H1 (cell line): ENCODE data around the gene MSL1. TPM values are rescaled to one million over a fixed set of nuclear protein-coding genes. Genes with fewer than 3 reads are reported as not detected.
A peak's percentile ranks its signal among the peaks of the same experiment; 100 is the strongest.

Experiments used
- ASH2L ChIP-seq: fragments of 200-600, 300-600 bp; sonication (generic); IDR thresholded peaks from one replicate; pipeline ENCODE4 v1.7.1; 2017; ENCODE audit warnings: low read length
- BCL11A ChIP-seq, 2 experiments: IDR thresholded peaks; one replicate each; pipeline ENCODE4 v1.6.1; 2011; ENCODE audit warnings: low read depth in 2 of 2, low read length in 2 of 2, mild to moderate bottlenecking in 2 of 2
- EGR1 ChIP-seq: IDR thresholded peaks from 2 replicates; pipeline ENCODE4 v1.6.1; 2011; ENCODE audit warnings: low read depth, low read length, borderline replicate concordance
- EZH2 ChIP-seq: fragments of 200-600 bp; sonication (generic); IDR thresholded peaks from 2 replicates; pipeline ENCODE4 v1.7.1; 2012; ENCODE audit warnings: low read depth, mild to moderate bottlenecking, moderate library complexity, low read length, inconsistent platforms; ENCODE audit not compliant: severe bottlenecking
- GTF2F1 ChIP-seq: IDR thresholded peaks from 2 replicates; pipeline ENCODE4 v1.6.1; 2012; ENCODE audit warnings: low read depth, low read length, improper control_type of control experiment, borderline replicate concordance
- PHF8 ChIP-seq: fragments of 200-600 bp; sonication (generic); conservative IDR thresholded peaks from 2 replicates; pipeline ENCODE4 v1.7.1; 2012; ENCODE audit warnings: low read depth, mild to moderate bottlenecking, inconsistent platforms, low read length, moderate library complexity
- RBBP5 ChIP-seq: IDR thresholded peaks from 2 replicates; pipeline ENCODE4 v1.7.1; 2012; ENCODE audit warnings: low read depth, mild to moderate bottlenecking, inconsistent platforms, low read length, moderate library complexity, borderline replicate concordance
- TAF1 ChIP-seq: IDR thresholded peaks from 2 replicates; pipeline ENCODE4 v1.6.1; 2011; ENCODE audit warnings: mild to moderate bottlenecking, low read depth, low read length
- TBP ChIP-seq: IDR thresholded peaks from 2 replicates; pipeline ENCODE4 v1.6.1; 2011; ENCODE audit warnings: low read depth, low read length, improper control_type of control experiment
- polyA plus RNA-seq, 7 experiments: library from polyadenylated mRNA; depleted of rRNA in 3 of 7; stranded (reverse) in 5 of 7; unstranded in 2 of 7; fragments of >200 nt in 5 of 7; fragments of 200-250 nt in 2 of 7; gene quantifications; 1 replicate in 5 of 7; 2 replicates in 1 of 7; 4 replicates in 1 of 7; pipeline versions ENCODE4 v1.2.1 to v1.2.3, GENCODE V29; 2011 to 2013; ENCODE audit warnings: missing spikeins in 2 of 7, mixed read lengths in 2 of 7
- total RNA-seq: library from RNA; stranded (reverse); fragmentation: NEBNext Ultra II Directional; extraction: Animal tissue kit (Norgen Biotek cat#: 25700); gene quantifications from 2 replicates; pipeline ENCODE4 v1.2.1, GENCODE V29; 2021
- TF ChIP-seq, protein P1 (sequence below): IDR thresholded peaks from 2 replicates; pipeline ENCODE4 v1.6.1; 2012; ENCODE audit warnings: low read length, inconsistent platforms

The MSL1 gene
- total and polyA plus RNA-seq, 2 of the 8 experiments (the other 6 are each of a cell fraction or from before 2014, with no cell fraction given): 24.1 to 66.5 TPM

DNA sequence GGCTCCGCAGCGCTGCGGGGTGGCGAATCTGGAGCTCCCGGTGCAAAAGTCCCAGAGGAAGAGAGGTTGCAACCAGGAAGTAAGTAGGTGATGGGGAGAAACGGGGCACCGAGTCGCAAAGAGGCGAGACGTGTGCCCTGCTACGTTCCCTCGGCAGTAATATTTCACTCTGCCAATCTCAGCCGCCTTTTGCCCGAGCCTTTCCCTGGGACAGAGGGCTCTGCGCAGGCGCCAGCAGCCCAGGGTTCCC is 21.4 kb upstream of the MSL1 start, which contains the start of gene NR1D1 (continued):
- TF ChIP-seq TBP: peak; percentile 52
- TF ChIP-seq PHF8: no peak
- no peak for TF ChIP-seq BCL11A (IDR thresholded peaks at IDR 0.05; ENCODE audit: low read depth in 2 of 2, low read length in 2 of 2)
- TF ChIP-seq GTF2F1: peak; percentile 74; the same call in 1 of the 2 replicates
- peak; percentile 76; the same call in 1 of the 2 replicates for TF ChIP-seq RBBP5
- peak; percentile 10 for TF ChIP-seq ASH2L
- TF ChIP-seq, protein P1, sequence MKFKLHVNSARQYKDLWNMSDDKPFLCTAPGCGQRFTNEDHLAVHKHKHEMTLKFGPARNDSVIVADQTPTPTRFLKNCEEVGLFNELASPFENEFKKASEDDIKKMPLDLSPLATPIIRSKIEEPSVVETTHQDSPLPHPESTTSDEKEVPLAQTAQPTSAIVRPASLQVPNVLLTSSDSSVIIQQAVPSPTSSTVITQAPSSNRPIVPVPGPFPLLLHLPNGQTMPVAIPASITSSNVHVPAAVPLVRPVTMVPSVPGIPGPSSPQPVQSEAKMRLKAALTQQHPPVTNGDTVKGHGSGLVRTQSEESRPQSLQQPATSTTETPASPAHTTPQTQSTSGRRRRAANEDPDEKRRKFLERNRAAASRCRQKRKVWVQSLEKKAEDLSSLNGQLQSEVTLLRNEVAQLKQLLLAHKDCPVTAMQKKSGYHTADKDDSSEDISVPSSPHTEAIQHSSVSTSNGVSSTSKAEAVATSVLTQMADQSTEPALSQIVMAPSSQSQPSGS: 0 out of 2 replicates have a peak, but pooled peaks have one; percentile 18
- TF ChIP-seq TAF1: peak; percentile 48; the same call in 1 of the 2 replicates
- TF ChIP-seq EZH2: no peak
- TF ChIP-seq EGR1: no peak
